ENCODE data around the gene HNRNPH1. TPM values are rescaled to one million over a fixed set of nuclear protein-coding genes. Genes with fewer than 3 reads are reported as not detected.
"Not testable (repeated sequence)": the region's sequence is repeated elsewhere in the genome, so short reads cannot be mapped to it uniquely, and the experiment has no call there.

The HNRNPH1 gene
- total RNA-seq: 100 to 1,000 TPM; 147 to 227 (median 168) TPM
- 100 to 1,000 TPM; 114 to 217 TPM for polyA plus RNA-seq
- long read RNA-seq, donor 1, transcript HNRNPH1-204 (14 exons, 2,248 nt): major isoform, 11 of 26 reads
- long read RNA-seq, donor 1, transcript HNRNPH1-203 (14 exons, 2,279 nt): minor isoform, 5 of 26 reads
- long read RNA-seq, donor 1, partial matches to known transcripts: 3 of 26 reads
- long read RNA-seq, donor 1, other reads (novel, unspliced or antisense): 5 of 26 reads
- long read RNA-seq, donor 2, transcript HNRNPH1-204 (14 exons, 2,248 nt): major isoform, 8 of 28 reads
- long read RNA-seq, donor 2, transcript HNRNPH1-203 (14 exons, 2,279 nt): minor isoform, 5 of 28 reads
- long read RNA-seq, donor 2, partial matches to known transcripts: 1 of 28 reads
- long read RNA-seq, donor 2, other reads (novel, unspliced or antisense): 14 of 28 reads
- long read RNA-seq, donor 3, transcript HNRNPH1-202 (13 exons, 3,667 nt): minor isoform, 5 of 117 reads
- long read RNA-seq, donor 3, transcript HNRNPH1-204 (14 exons, 2,248 nt): major isoform, 36 of 117 reads
- long read RNA-seq, donor 3, transcript HNRNPH1-203 (14 exons, 2,279 nt): minor isoform, 26 of 117 reads
- long read RNA-seq, donor 3, partial matches to known transcripts: 10 of 117 reads
- long read RNA-seq, donor 3, other reads (novel, unspliced or antisense): 40 of 117 reads

GRCh38 chr5:179623003-179623905, at the start of gene HNRNPH1:
HNRNPH1 (minus strand) TSS chr5:179623671; CDS start chr5:179623133, 538 bp downstream.
- WGBS, 2 donors: 1% methylated on average over 89 to 92 of the region's 92 CpGs
- H3K36me3 ChIP-seq: peaks cover 0 to 44% (median 32%) of the 10 kb centered on the region in 9 donors
- no peaks in the 10 kb centered on the region for H3K27me3 ChIP-seq
- DNase-seq (peak; percentile 98), ATAC-seq (peak; percentile 90 to 95 (median 90))
- peak within 1 kb of the TSS; percentile 97 to 100 (median 100) for H3K27ac ChIP-seq
- TF ChIP-seq CTCF (IDR thresholded peaks at IDR 0.05): peak in 2 of 9 donors; percentile 2 to 4
- H3K4me3 ChIP-seq: peak within 1 kb of the TSS; percentile 77 to 98 (median 90)
- intact Hi-C loops (cut with DNase I): loop anchor here in 2 of 10 donors (5.0 kb wide), 2 partner anchors 66 to 71 kb away; partner anchors contain the start of gene RUFY1 (in 1 of the 2)
- no peaks in the 10 kb centered on the region for H3K9me3 ChIP-seq
- peaks cover 14 to 54% (median 51%) of the 10 kb centered on the region in 9 donors for H3K4me1 ChIP-seq

- peak in 1 of 8 donors; percentile 22 for ATAC-seq
- 46 to 61% methylated on average over 7 of the region's 7 CpGs for WGBS, 2 donors
- intact Hi-C loops (cut with DNase I): loop anchor here in 2 of 10 donors (10.0 kb wide), 1 partner anchor 236 kb away; the partner anchor contains the start of gene TBC1D9B (in 2 of the 2)
- Histone ChIP-seq H3K4me1 (no peaks in the 10 kb centered on the region), H3K36me3 (peaks cover 0 to 29% (median 4%) of the 10 kb centered on the region in 9 donors), H3K9me3 (no peaks in the 10 kb centered on the region), H3K27me3 (no peaks in the 10 kb centered on the region), H3K27ac (no peak overlapping the region), H3K4me3 (no peak overlapping the region)
- DNase-seq: peak in 1 of 2 donors; percentile 14
- TF ChIP-seq CTCF (IDR thresholded peaks at IDR 0.05): peak in 8 of 9 donors; percentile 10 to 74 (median 52)
These were observed 44.9 kb upstream of the HNRNPH1 start for GRCh38 chr5:179668391-179668790.

GRCh38 chr5:179661647-179662046, 38.2 kb upstream of the HNRNPH1 start:
- intact Hi-C loops (cut with DNase I): loop anchor here in 3 of 10 donors (2.0 to 10.0 kb wide), 2 partner anchors 23 to 243 kb away; partner anchors contain the start of gene TBC1D9B (in 2 of the 3)
- H3K4me1 ChIP-seq, H3K27me3 ChIP-seq, H3K4me3 ChIP-seq, H3K27ac ChIP-seq, ATAC-seq, DNase-seq, H3K9me3 ChIP-seq: not testable (repeated sequence)
- peaks cover 0 to 48% (median 4%) of the 10 kb centered on the region in 9 donors for H3K36me3 ChIP-seq
- 94 to 97% methylated on average over 6 of the region's 6 CpGs for WGBS, 2 donors

GRCh38 chr5:179658179-179658856, 34.8 kb upstream of the HNRNPH1 start:
- peak overlapping the region in 6 of 10 donors; percentile 19 to 56 (median 48) for H3K27ac ChIP-seq

More at GRCh38 chr5:179658179-179658856, 34.8 kb upstream of the HNRNPH1 start:
- Histone ChIP-seq H3K36me3 (peaks cover 0 to 18% (median 0%) of the 10 kb centered on the region in 9 donors), H3K4me3 (peak overlapping the region; percentile 41 to 63 (median 56))
- WGBS, 2 donors: 7 to 8% methylated on average over 10 of the region's 29 CpGs
- H3K4me1 ChIP-seq; intact Hi-C loops (cut with DNase I); H3K27me3 ChIP-seq; DNase-seq; H3K9me3 ChIP-seq: not testable (repeated sequence)
- peak in 5 of 8 donors; percentile 5 to 46 (median 16) for ATAC-seq
- TF ChIP-seq CTCF (IDR thresholded peaks at IDR 0.05): peak in 1 of 9 donors; percentile 4
